IPS-18c (cell line): ENCODE data around the gene TAF6.

ENCODE experiments used
- H3K4me3 ChIP-seq: 2 replicates; pipeline ENCODE4 v1.7.0; 2013; ENCODE audit warnings: low read depth, mild to moderate bottlenecking, low read length, moderate library complexity; ENCODE audit not compliant: insufficient read depth
- H3K9me3 ChIP-seq: one replicate; pipeline ENCODE4 v1.6.1; 2013; ENCODE audit warnings: mild to moderate bottlenecking, low read length, moderate library complexity; ENCODE audit not compliant: control insufficient read depth, insufficient read depth

The TAF6 gene

DNA sequence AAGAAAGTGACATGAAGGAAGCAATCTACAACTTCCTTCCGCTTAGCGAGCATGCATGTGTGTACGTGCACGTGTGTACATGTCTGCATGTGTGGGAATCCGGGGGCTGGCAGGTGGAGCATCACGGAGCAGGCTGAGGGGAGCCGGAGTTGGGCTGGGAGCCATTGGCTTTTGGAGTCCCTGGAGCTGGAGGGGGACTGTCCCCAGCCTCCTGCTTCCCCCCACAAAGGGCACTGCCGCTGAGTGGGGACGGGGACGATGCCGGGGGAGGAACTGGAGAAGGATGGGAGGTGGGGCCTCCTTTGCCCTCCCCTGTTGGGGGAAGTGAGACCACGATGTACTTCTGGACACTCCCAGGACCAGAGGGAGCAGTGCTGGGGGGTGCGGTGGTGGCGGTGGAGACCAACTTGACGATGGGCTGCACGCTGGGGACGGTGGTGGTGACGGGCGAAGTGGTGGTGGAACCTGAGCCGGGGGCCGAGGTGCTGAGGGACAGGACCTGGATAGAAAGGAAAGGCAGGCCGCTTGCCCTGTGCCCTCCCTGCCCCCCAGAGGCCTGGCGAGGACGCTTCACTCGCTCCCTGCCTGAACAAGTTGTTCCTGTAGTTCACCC lies 11.9 kb downstream of the TAF6 start:
- Histone ChIP-seq H3K4me3 (no peak overlapping the region), H3K9me3 (no peaks in the 10 kb centered on the region)

DNA sequence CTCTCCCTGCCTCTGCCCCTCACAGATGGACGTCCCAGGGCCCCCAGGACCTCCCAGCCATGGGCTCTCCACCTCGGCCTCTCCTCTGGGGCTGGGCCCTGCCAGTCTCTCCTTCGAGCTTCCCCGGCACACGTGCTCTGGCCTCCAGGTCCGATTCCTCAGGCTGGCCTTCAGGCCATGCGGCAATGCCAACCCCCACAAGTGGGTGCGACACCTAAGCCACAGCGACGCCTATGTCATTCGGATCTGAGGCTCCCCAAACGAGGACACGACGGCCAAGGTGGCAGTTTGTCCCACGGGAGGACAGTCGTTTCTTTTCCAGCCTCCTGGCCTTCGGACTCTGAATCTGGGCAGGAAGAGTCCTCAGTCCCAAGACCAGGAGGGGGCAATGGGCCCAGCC lies 12.5 kb downstream of the TAF6 start:
- Histone ChIP-seq H3K4me3 (no peak overlapping the region), H3K9me3 (no peaks in the 10 kb centered on the region)

GRCh38 chr7:100105534-100105933 lies 13.6 kb downstream of the TAF6 start:
- no peaks in the 10 kb centered on the region for H3K9me3 ChIP-seq

DNA sequence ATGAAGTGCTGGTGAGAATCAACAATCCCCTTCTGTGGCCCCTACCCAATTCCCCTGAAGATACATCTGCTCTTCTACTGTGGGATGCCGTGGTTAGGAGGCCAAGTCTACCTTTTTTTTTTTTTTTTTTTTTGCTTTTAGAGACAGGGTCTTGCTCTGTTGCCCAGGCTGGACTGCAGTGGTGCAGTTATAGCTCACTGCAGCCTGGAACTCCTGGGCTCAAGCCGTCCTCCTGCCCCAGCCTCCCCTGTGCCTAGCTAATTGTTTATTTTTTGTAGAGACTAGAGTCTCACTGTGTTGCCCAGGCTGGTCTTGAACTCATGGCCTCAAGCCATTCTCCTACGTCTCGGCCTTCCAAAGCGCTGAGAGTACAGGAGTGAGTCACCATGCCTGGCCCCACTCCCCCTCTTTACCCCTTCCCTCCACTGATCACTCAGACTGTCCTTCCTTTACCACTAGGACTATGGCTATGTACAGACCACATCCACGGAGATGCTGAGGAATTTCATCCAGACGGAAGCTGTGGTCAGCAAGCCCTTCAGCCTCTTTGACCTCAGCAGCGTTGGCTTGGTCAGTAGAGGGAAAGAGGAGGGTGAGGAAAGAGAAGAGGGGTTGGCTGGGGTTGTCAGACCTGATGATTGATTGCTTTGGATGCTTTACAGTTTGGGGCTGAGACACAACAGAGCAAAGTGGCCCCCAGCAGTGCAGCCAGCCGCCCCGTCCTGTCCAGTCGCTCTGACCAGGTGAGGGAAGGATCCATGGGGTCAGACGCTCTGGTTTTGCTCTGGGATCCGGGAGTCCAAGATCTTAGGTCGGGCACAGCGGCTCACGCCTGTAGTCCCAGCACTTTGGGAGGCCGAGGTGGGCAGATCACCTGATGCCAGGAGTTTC lies 16.0 kb downstream of the TAF6 start:
- Histone ChIP-seq H3K9me3 (no peaks in the 10 kb centered on the region), H3K4me3 (no peak overlapping the region)

More at GRCh38 chr7:100105534-100105933, 13.6 kb downstream of the TAF6 start:
- no peak overlapping the region for H3K4me3 ChIP-seq

- peak within 1 kb of the TSS; percentile 66 for H3K4me3 ChIP-seq
- no peaks in the 10 kb centered on the region for H3K9me3 ChIP-seq
These were observed 17.9 kb downstream of the TAF6 start, which contains the start of the genes AP4M1 and MCM7 for GRCh38 chr7:100101016-100101862. TSS of gene AP4M1 (plus strand) at chr7:100101643. CDS start at chr7:100101715, 72 bp downstream. TSS of gene MCM7 (minus strand) at chr7:100101397. CDS start at chr7:100101294, 103 bp downstream.

- peak overlapping the region; percentile 66 for H3K4me3 ChIP-seq
- no peaks in the 10 kb centered on the region for H3K9me3 ChIP-seq
These were observed 18.6 kb downstream of the TAF6 start for GRCh38 chr7:100100420-100101015.

DNA sequence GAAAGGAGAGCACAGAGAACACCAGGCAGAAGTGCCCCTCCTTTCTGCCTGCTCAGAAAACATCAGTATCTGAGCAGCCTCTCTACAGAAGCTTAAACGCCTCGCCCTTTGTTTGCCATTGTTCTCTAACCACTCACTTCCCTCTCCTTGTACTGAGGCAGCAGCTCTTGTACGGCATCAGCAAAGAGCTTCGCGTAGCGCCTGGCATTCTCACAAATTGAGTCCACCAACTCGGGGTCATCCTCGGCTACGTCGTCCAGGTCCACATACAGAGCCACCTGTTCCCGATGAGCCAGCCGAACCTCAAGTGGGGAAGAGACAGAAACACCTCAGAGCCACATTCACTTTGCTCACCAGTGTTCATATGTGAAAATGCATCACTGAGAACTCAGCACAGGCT lies 19.7 kb downstream of the TAF6 start:
- Histone ChIP-seq H3K4me3 (peak overlapping the region; percentile 66), H3K9me3 (peaks cover 2% of the 10 kb centered on the region)

DNA sequence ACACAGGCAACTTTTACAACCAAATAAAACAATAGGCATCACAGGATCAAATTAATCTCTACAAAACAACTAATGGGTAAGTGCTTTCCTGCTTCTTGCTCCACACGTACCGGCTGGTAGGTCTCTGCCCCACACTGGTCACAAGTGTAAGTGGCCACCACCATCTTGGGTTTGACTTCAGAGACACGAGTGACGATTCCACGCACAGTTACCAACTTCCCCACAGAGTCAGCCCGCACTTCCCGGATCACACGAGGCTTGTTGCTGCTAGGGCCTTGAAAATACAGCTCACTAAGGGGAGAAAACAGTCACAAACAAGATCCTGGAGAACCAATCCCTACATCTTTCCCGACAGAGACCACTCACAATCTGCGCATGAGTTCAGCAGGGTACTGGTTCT lies 20.2 kb downstream of the TAF6 start:
- peaks cover 2% of the 10 kb centered on the region for H3K9me3 ChIP-seq
- no peak overlapping the region for H3K4me3 ChIP-seq

- no peak overlapping the region for H3K4me3 ChIP-seq
- peaks cover 2% of the 10 kb centered on the region for H3K9me3 ChIP-seq
These were observed 23.5 kb downstream of the TAF6 start for GRCh38 chr7:100095704-100096103.

DNA sequence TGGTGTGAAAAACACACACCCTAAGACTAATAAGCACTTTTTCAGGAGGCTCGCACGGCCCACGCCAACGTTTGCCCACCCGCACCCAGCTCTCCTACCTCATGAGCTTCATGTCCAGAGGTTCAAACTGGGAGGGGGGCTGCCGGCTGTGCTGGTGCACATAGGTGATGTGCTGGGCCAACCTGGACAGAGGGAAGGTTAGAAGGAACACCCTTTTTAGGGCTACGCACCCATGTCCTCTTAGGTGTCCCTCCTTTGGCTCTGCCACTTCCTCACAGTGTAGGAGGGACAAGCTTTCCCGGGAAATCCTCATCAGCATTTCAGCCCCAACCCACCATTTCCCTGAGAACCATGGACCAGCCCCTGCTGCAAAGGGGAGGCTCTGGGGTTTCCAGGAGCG lies 23.9 kb downstream of the TAF6 start:
- no peak overlapping the region for H3K4me3 ChIP-seq
- H3K9me3 ChIP-seq, result peaks cover 2% of the 10 kb centered on the region

DNA sequence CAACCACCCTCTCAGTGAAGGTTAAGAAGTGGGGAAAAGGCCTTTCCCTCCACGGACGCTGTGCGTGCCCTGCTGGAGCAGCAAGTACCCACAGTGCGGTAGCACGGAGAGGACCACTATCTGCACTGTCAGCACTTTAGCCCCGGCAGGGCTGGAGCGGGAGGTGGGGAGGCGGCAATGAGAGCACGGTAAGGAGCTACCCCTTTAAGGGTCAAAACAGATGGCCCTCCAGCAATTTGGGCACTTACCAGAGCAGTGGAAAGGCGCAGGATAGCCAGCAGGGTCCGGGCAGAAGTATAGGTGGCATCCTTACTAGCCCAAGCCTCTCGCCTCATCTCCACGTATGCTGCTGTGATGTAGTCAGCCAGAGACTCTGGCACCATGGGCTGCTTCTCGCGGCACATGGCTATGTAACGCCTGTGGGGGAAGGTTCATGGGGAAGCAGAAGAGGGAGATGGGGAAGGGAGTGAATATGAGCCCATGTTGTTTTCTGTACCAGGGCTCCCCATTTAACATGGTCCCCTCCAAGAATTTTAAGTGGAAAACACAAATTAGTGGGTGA lies 25.2 kb downstream of the TAF6 start:
- no peak overlapping the region for H3K4me3 ChIP-seq
- peaks cover 2% of the 10 kb centered on the region for H3K9me3 ChIP-seq

- no peak overlapping the region for H3K4me3 ChIP-seq
- H3K9me3 ChIP-seq, result peaks cover 2% of the 10 kb centered on the region
These were observed 25.7 kb downstream of the TAF6 start for GRCh38 chr7:100093498-100093897.

GRCh38 chr7:100093054-100093453 lies 26.1 kb downstream of the TAF6 start:
- H3K4me3 ChIP-seq, result no peak overlapping the region
- peaks cover 2% of the 10 kb centered on the region for H3K9me3 ChIP-seq

GRCh38 chr7:100091411-100092181 lies 27.6 kb downstream of the TAF6 start:
- no peak overlapping the region for H3K4me3 ChIP-seq
- H3K9me3 ChIP-seq, result peaks cover 2% of the 10 kb centered on the region

- Histone ChIP-seq H3K9me3 (peaks cover 2% of the 10 kb centered on the region), H3K4me3 (no peak overlapping the region)
These were observed 28.4 kb downstream of the TAF6 start for GRCh38 chr7:100090527-100091410.
